ENCODE results near the gene HNRNPA3.

Gene HNRNPA3

GRCh38 chr2:177262092-177262491 is 49.5 kb downstream of the HNRNPA3 start:
- peaks cover 81% of the 10 kb centered on the region for H3K79me2 ChIP-seq (ENCODE audit: insufficient read depth, low read length)
- H4K20me1 ChIP-seq (ENCODE audit: insufficient read depth, low read length), result peaks cover 52% of the 10 kb centered on the region

GRCh38 chr2:177262958-177263450 is 50.4 kb downstream of the HNRNPA3 start:
- H4K20me1 ChIP-seq (ENCODE audit: insufficient read depth, low read length), result peaks cover 43% of the 10 kb centered on the region
- ATAC-seq (ENCODE audit: insufficient read depth, low read depth) (no peak), DNase-seq (no peak)
- H2AFZ ChIP-seq (ENCODE audit: low read depth, low read length), result no peak overlapping the region
- H3K36me3 ChIP-seq (ENCODE audit: insufficient read depth, low read length), result peaks cover 14% of the 10 kb centered on the region
- H3K9ac ChIP-seq (ENCODE audit: low read depth, low read length), result peak overlapping the region; percentile 98
- no peaks in the 10 kb centered on the region for H3K9me3 ChIP-seq (ENCODE audit: insufficient read depth, low read length, severe bottlenecking)
- TF ChIP-seq, protein P1, sequence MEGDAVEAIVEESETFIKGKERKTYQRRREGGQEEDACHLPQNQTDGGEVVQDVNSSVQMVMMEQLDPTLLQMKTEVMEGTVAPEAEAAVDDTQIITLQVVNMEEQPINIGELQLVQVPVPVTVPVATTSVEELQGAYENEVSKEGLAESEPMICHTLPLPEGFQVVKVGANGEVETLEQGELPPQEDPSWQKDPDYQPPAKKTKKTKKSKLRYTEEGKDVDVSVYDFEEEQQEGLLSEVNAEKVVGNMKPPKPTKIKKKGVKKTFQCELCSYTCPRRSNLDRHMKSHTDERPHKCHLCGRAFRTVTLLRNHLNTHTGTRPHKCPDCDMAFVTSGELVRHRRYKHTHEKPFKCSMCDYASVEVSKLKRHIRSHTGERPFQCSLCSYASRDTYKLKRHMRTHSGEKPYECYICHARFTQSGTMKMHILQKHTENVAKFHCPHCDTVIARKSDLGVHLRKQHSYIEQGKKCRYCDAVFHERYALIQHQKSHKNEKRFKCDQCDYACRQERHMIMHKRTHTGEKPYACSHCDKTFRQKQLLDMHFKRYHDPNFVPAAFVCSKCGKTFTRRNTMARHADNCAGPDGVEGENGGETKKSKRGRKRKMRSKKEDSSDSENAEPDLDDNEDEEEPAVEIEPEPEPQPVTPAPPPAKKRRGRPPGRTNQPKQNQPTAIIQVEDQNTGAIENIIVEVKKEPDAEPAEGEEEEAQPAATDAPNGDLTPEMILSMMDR (IDR thresholded peaks at IDR 0.05; ENCODE audit: borderline replicate concordance, extremely low read depth, low read length, poor library complexity, severe bottlenecking), result no peak
- no peak for TF ChIP-seq EZH2 (IDR thresholded peaks at IDR 0.05; ENCODE audit: borderline replicate concordance, low read depth, low read length, severe bottlenecking)
- no peaks in the 10 kb centered on the region for H3K27me3 ChIP-seq (ENCODE audit: insufficient read depth, low read length, poor library complexity)
- H3K4me1 ChIP-seq (ENCODE audit: insufficient read depth, low read length), result peaks cover 58% of the 10 kb centered on the region
- H3K4me3 ChIP-seq (ENCODE audit: low read depth in 1 of 2, low read length in 2 of 2), result peak overlapping the region; percentile 78 to 89; a peak in 3 of 4 replicates
- peak overlapping the region; percentile 70 for H3K4me2 ChIP-seq (ENCODE audit: insufficient read depth, low read length)
- H3K79me2 ChIP-seq (ENCODE audit: insufficient read depth, low read length), result peaks cover 72% of the 10 kb centered on the region
- H3K27ac ChIP-seq (ENCODE audit: low read length), result peak overlapping the region; percentile 94

More at GRCh38 chr2:177262092-177262491, 49.5 kb downstream of the HNRNPA3 start:
- peak overlapping the region; percentile 78 to 89; a peak in 3 of 4 replicates for H3K4me3 ChIP-seq (ENCODE audit: low read depth in 1 of 2, low read length in 2 of 2)
- TF ChIP-seq EZH2 (IDR thresholded peaks at IDR 0.05; ENCODE audit: borderline replicate concordance, low read depth, low read length, severe bottlenecking), result no peak
- TF ChIP-seq, protein P1 (IDR thresholded peaks at IDR 0.05; ENCODE audit: borderline replicate concordance, extremely low read depth, low read length, poor library complexity, severe bottlenecking), result no peak
- no peaks in the 10 kb centered on the region for H3K9me3 ChIP-seq (ENCODE audit: insufficient read depth, low read length, severe bottlenecking)
- peak overlapping the region; percentile 70 for H3K4me2 ChIP-seq (ENCODE audit: insufficient read depth, low read length)
- peak overlapping the region; percentile 98 for H3K9ac ChIP-seq (ENCODE audit: low read depth, low read length)
- peak overlapping the region; percentile 94 for H3K27ac ChIP-seq (ENCODE audit: low read length)
- peaks cover 23% of the 10 kb centered on the region for H3K36me3 ChIP-seq (ENCODE audit: insufficient read depth, low read length)
- no peak for ATAC-seq (ENCODE audit: insufficient read depth, low read depth)
- no peak overlapping the region for H2AFZ ChIP-seq (ENCODE audit: low read depth, low read length)
- no peaks in the 10 kb centered on the region for H3K27me3 ChIP-seq (ENCODE audit: insufficient read depth, low read length, poor library complexity)
- peaks cover 62% of the 10 kb centered on the region for H3K4me1 ChIP-seq (ENCODE audit: insufficient read depth, low read length)
- DNase-seq, result no peak

- Histone ChIP-seq H3K79me2 (ENCODE audit: insufficient read depth, low read length) (peaks cover 66% of the 10 kb centered on the region), H3K36me3 (ENCODE audit: insufficient read depth, low read length) (peaks cover 10% of the 10 kb centered on the region), H2AFZ (ENCODE audit: low read depth, low read length) (peak overlapping the region; percentile 70), H3K9ac (ENCODE audit: low read depth, low read length) (peak overlapping the region; percentile 98), H3K9me3 (ENCODE audit: insufficient read depth, low read length, severe bottlenecking) (no peaks in the 10 kb centered on the region), H3K4me2 (ENCODE audit: insufficient read depth, low read length) (peak overlapping the region; percentile 70), H3K4me1 (ENCODE audit: insufficient read depth, low read length) (peaks cover 58% of the 10 kb centered on the region), H3K27ac (ENCODE audit: low read length) (peak overlapping the region; percentile 94), H3K27me3 (ENCODE audit: insufficient read depth, low read length, poor library complexity) (no peaks in the 10 kb centered on the region), H4K20me1 (ENCODE audit: insufficient read depth, low read length) (peaks cover 38% of the 10 kb centered on the region; the same call in 1 of the 2 replicates), H3K4me3 (ENCODE audit: low read depth in 1 of 2, low read length in 2 of 2) (peak overlapping the region; percentile 78 to 89)
- TF ChIP-seq EZH2 (IDR thresholded peaks at IDR 0.05; ENCODE audit: borderline replicate concordance, low read depth, low read length, severe bottlenecking), result no peak
- TF ChIP-seq, protein P1 (IDR thresholded peaks at IDR 0.05; ENCODE audit: borderline replicate concordance, extremely low read depth, low read length, poor library complexity, severe bottlenecking), result peak; percentile 88
- peak; percentile 69 for ATAC-seq (ENCODE audit: insufficient read depth, low read depth)
- peak; percentile 95 for DNase-seq
Measured at GRCh38 chr2:177263451-177264208, 51.0 kb downstream of the HNRNPA3 start.

Data from DND-41 (cell line).